ENCODE data around the gene RCBTB1. TPM values are rescaled to one million over a fixed set of nuclear protein-coding genes. Genes with fewer than 3 reads are reported as not detected.
A peak's percentile ranks its signal among the peaks of the same experiment; 100 is the strongest.
"Not testable (repeated sequence)": the region's sequence is repeated elsewhere in the genome, so short reads cannot be mapped to it uniquely, and the experiment has no call there.

RCBTB1 gene
- polyA plus RNA-seq, 3 donors from 2014 or later, result 6.5 to 13.0 (median 10.3) TPM

GRCh38 chr13:49502954-49503353 lies 82.4 kb downstream of the RCBTB1 start:
- peak overlapping the region in 2 of 6 donors; percentile 23 to 86 for H3K27ac Mint-ChIP-seq
- no peaks in the 10 kb centered on the region for H3K27me3 Mint-ChIP-seq (ENCODE audit: low read depth in 3 of 3)
- no peak for DNase-seq
- H3K4me3 Mint-ChIP-seq, result no peak overlapping the region
- peaks cover 4 to 12% (median 10%) of the 10 kb centered on the region in 3 donors for H3K36me3 Mint-ChIP-seq
- H3K9me3 Mint-ChIP-seq, result no peaks in the 10 kb centered on the region
- H3K4me1 Mint-ChIP-seq, result peaks cover 30 to 59% of the 10 kb centered on the region in 2 donors

GRCh38 chr13:49499889-49500660 lies 85.3 kb downstream of the RCBTB1 start:
- Mint-ChIP-seq H3K27ac (peak overlapping the region in 5 of 6 donors; percentile 14 to 98 (median 30)), H3K4me1 (peaks cover 44 to 60% of the 10 kb centered on the region in 2 donors)
- DNase-seq, result no peak

GRCh38 chr13:49498206-49498605 lies 87.2 kb downstream of the RCBTB1 start:
- Mint-ChIP-seq H3K27ac (peak overlapping the region; percentile 92 to 98 (median 98)), H3K36me3 (peaks cover 0 to 5% (median 4%) of the 10 kb centered on the region in 3 donors), H3K4me3 (no peak overlapping the region), H3K27me3 (ENCODE audit: low read depth in 3 of 3) (peaks cover 2 to 10% (median 8%) of the 10 kb centered on the region in 3 donors), H3K4me1 (peaks cover 40 to 60% of the 10 kb centered on the region in 2 donors), H3K9me3 (no peaks in the 10 kb centered on the region)
- no peak for DNase-seq

More at GRCh38 chr13:49499889-49500660, 85.3 kb downstream of the RCBTB1 start:
- H3K9me3 Mint-ChIP-seq, result no peaks in the 10 kb centered on the region
- H3K36me3 Mint-ChIP-seq, result peaks cover 0 to 7% (median 6%) of the 10 kb centered on the region in 3 donors
- H3K27me3 Mint-ChIP-seq (ENCODE audit: low read depth in 3 of 3), result peaks cover 2 to 10% (median 8%) of the 10 kb centered on the region in 3 donors
- peak overlapping the region in 1 of 5 donors; percentile 37 for H3K4me3 Mint-ChIP-seq

- peak overlapping the region; percentile 92 to 98 (median 98) for H3K27ac Mint-ChIP-seq
- peak overlapping the region; percentile 22 to 90 (median 87) for H3K4me3 Mint-ChIP-seq
- no peaks in the 10 kb centered on the region for H3K9me3 Mint-ChIP-seq
- H3K27me3 Mint-ChIP-seq (ENCODE audit: low read depth in 3 of 3), result peaks cover 2 to 12% (median 8%) of the 10 kb centered on the region in 3 donors
- no peak for DNase-seq
- peaks cover 0 to 6% (median 0%) of the 10 kb centered on the region in 3 donors for H3K36me3 Mint-ChIP-seq
- H3K4me1 Mint-ChIP-seq, result peaks cover 35 to 51% of the 10 kb centered on the region in 2 donors
These were observed 88.1 kb downstream of the RCBTB1 start for GRCh38 chr13:49497272-49497671.

- peak; percentile 49 to 58 (median 56) for DNase-seq
- H3K9me3 Mint-ChIP-seq, H3K36me3 Mint-ChIP-seq: not testable (repeated sequence)
- Mint-ChIP-seq H3K27ac (peak overlapping the region; percentile 92 to 98 (median 98)), H3K4me3 (peak overlapping the region; percentile 41 to 90 (median 87)), H3K4me1 (peaks cover 35 to 51% of the 10 kb centered on the region in 2 donors), H3K27me3 (ENCODE audit: low read depth in 3 of 3) (peaks cover 2 to 12% (median 8%) of the 10 kb centered on the region in 3 donors)
These were observed 88.5 kb downstream of the RCBTB1 start for GRCh38 chr13:49496837-49497236.

DNA sequence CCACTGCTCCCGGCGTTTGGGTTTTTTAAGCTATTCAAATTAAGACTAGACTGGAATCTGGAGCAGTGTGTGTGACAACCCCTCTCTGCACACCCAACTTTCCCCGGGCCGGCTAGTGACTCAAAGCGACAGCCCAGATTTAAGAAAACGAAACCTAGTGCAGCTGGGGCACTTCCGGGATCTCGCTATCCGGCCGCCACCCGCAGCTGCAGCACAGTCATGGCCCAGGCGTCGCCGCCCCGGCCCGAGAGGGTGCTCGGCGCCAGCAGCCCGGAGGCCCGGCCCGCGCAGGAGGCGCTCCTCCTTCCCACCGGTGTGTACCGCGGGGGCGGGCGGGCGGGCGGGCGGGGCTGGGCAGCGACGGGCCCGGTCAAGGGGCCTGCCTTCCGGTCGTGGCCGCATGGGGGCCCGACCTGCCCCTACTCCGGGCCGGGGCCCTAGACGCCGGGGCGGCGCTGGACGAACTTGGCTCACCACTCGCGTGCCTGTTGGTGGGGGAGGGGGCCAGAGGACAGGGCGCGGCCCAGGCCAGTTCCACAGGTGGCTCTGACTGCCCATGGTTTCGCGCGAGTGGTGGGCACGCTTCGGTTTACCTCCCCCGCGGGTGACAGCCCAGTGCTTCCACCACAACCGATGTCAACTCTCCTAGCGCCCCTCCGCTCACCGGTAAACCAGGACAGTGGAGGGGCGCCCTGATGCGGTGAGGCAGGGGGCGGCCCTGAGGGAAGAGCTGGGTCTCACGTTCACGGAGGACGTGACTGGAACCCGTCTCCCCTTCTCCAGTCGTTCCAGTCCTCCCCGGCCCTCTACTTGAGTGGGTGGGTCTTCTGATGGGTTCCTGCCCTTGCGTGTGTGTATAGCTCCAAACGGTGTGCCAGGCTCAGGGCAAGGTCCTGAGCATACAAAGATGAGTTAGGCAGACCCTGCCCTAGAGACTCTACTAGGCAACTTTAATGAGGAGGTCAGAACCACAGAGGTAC lies 89.3 kb downstream of the RCBTB1 start, which contains the start of gene PHF11:
TSS of gene PHF11 (plus strand) at position 171 of the 980 bp plus-strand sequence. CDS start at position 220, 49 bp downstream.
- Mint-ChIP-seq H3K4me1 (peaks cover 35 to 51% of the 10 kb centered on the region in 2 donors), H3K36me3 (peaks cover 0 to 11% (median 5%) of the 10 kb centered on the region in 3 donors)

GRCh38 chr13:49494645-49495044 lies 90.7 kb downstream of the RCBTB1 start:
- Mint-ChIP-seq H3K4me3 (peak overlapping the region; percentile 98 to 99 (median 99)), H3K4me1 (peaks cover 27 to 40% of the 10 kb centered on the region in 2 donors), H3K27ac (peak overlapping the region; percentile 81 to 99 (median 98)), H3K9me3 (no peaks in the 10 kb centered on the region), H3K36me3 (peaks cover 0 to 8% (median 5%) of the 10 kb centered on the region in 3 donors), H3K27me3 (ENCODE audit: low read depth in 3 of 3) (peaks cover 2 to 12% (median 8%) of the 10 kb centered on the region in 3 donors)
- no peak for DNase-seq

More for the DNA sequence above, 89.3 kb downstream of the RCBTB1 start, which contains the start of gene PHF11:
- peak within 1 kb of the TSS; percentile 98 to 99 (median 99) for H3K4me3 Mint-ChIP-seq
- peaks cover 2 to 12% (median 8%) of the 10 kb centered on the region in 3 donors for H3K27me3 Mint-ChIP-seq (ENCODE audit: low read depth in 3 of 3)
- peak; percentile 85 to 88 (median 88) for DNase-seq
- H3K9me3 Mint-ChIP-seq, result no peaks in the 10 kb centered on the region
- H3K27ac Mint-ChIP-seq, result peak within 1 kb of the TSS; percentile 98 to 99 (median 98)

- Mint-ChIP-seq H3K4me1 (no peaks in the 10 kb centered on the region), H3K27ac (no peak overlapping the region), H3K9me3 (no peaks in the 10 kb centered on the region), H3K4me3 (no peak overlapping the region), H3K36me3 (peaks cover 12 to 34% (median 18%) of the 10 kb centered on the region in 3 donors), H3K27me3 (ENCODE audit: low read depth in 3 of 3) (peaks cover 0 to 2% (median 2%) of the 10 kb centered on the region in 3 donors)
- DNase-seq, result no peak
These were observed 96.8 kb downstream of the RCBTB1 start for GRCh38 chr13:49488563-49488962.

Other genes starting within 250 kb of the RCBTB1 start
- gene CAB39L, start 141.5 kb downstream of the RCBTB1 start, polyA plus RNA-seq, result 10 to 100 TPM in 1 of 3 donors, 1 to 10 TPM in 2; 4.9 to 11.0 (median 7.0) TPM
- 1 to 10 TPM; 5.5 to 8.8 (median 7.5) TPM for gene SETDB2, start 141.3 kb downstream of the RCBTB1 start, polyA plus RNA-seq
- gene PHF11, start 89.6 kb downstream of the RCBTB1 start, polyA plus RNA-seq, result 10 to 100 TPM; 67.1 to 79.2 (median 70.6) TPM
- gene ARL11, start 42.9 kb upstream of the RCBTB1 start, polyA plus RNA-seq, result 1 to 10 TPM in 1 of 3 donors, under 1 TPM in 2; 0.27 to 1.3 (median 0.38) TPM
- 10 to 100 TPM; 47.3 to 53.6 (median 49.6) TPM for gene EBPL, start 105.9 kb upstream of the RCBTB1 start, polyA plus RNA-seq
- gene KPNA3, start 207.1 kb upstream of the RCBTB1 start, polyA plus RNA-seq, result 10 to 100 TPM; 21.3 to 27.7 (median 21.7) TPM

Measured in immature natural killer cell (primary cell).